IMR-90 (cell line): ENCODE results near the gene EIF4EBP2. TPM values are rescaled to one million over a fixed set of nuclear protein-coding genes. Genes with fewer than 3 reads are reported as not detected.

Experiments used
- ATAC-seq: fragments of 200-7000 bp; cut with Tn5 transposase; 2 replicates; pipeline ENCODE4 v1.9.1; 2020; ENCODE audit warnings: low read depth, mild to moderate bottlenecking, moderate library complexity
- BruUV-seq: library from RNA; stranded (reverse); fragments of 400-500 nt; replicated peaks from 2 replicates; lab custom pipeline; 2021; lab: Mats Ljungman, UMichigan
- CTCF ChIA-PET: fragments of 300-600 bp; formaldehyde crosslinking; extraction: SDS; loops from one replicate; lab custom pipeline; 2021; ENCODE audit warnings: antibody characterized with exemption; lab: Yijun Ruan, JAX
- POLR2A ChIA-PET: fragments of 300-600 bp; sonication (Branson Sonifier 250); formaldehyde crosslinking; loops from one replicate; lab custom pipeline; 2022; ENCODE audit warnings: antibody characterized with exemption; ENCODE audit not compliant: unreplicated experiment; lab: Charles Lee
- DNase-seq: peaks from one replicate; pipeline ENCODE4 v3.0.0; 2013
- H2AFZ ChIP-seq: replicated peaks from 2 replicates; pipeline ENCODE3; 2013; ENCODE audit warnings: low read length, mild to moderate bottlenecking; ENCODE audit not compliant: poor library complexity
- H2AK5ac ChIP-seq: 2 replicates; pipeline ENCODE4 v1.6.1; 2013; ENCODE audit warnings: low read depth, low read length, inconsistent platforms
- H2AK9ac ChIP-seq: replicated peaks from 2 replicates; pipeline ENCODE3; 2013; ENCODE audit warnings: mild to moderate bottlenecking, low read depth, low read length, moderate library complexity; ENCODE audit not compliant: poor library complexity
- H2BK120ac ChIP-seq: 2 replicates; pipeline ENCODE4 v1.6.1; 2013; ENCODE audit warnings: low read depth, low read length, inconsistent platforms
- H2BK15ac ChIP-seq: 3 replicates; pipeline ENCODE4 v1.6.1; 2013; ENCODE audit warnings: low read depth, low read length, inconsistent platforms
- H2BK20ac ChIP-seq: 2 replicates; pipeline ENCODE4 v1.6.1; 2013; ENCODE audit warnings: low read depth, mild to moderate bottlenecking, inconsistent platforms, low read length, moderate library complexity
- H2BK5ac ChIP-seq: 2 replicates; pipeline ENCODE4 v1.6.1; 2013; ENCODE audit warnings: mild to moderate bottlenecking, low read depth, low read length, inconsistent platforms; ENCODE audit not compliant: poor library complexity, severe bottlenecking
- H3K14ac ChIP-seq: replicated peaks from 2 replicates; pipeline ENCODE4 v1.6.1; 2013; ENCODE audit warnings: low read depth, low read length, inconsistent platforms
- H3K18ac ChIP-seq: 2 replicates; pipeline ENCODE4 v1.6.1; 2013; ENCODE audit warnings: low read depth, low read length, control low read depth
- H3K23ac ChIP-seq: 2 replicates; pipeline ENCODE4 v1.6.1; 2013; ENCODE audit warnings: low read depth, low read length, inconsistent platforms
- H3K27ac ChIP-seq: 2 replicates; pipeline ENCODE4 v1.5.1; 2013; ENCODE audit warnings: mild to moderate bottlenecking, control low read depth, low read length; ENCODE audit not compliant: insufficient read depth
- H3K27me3 ChIP-seq: 2 replicates; pipeline ENCODE4 v1.6.1; 2013; ENCODE audit warnings: low read length; ENCODE audit not compliant: control insufficient read depth, insufficient read depth
- H3K36me3 ChIP-seq: 2 replicates; pipeline ENCODE4 v1.6.1; 2013; ENCODE audit warnings: low read length, mixed read lengths; ENCODE audit not compliant: control insufficient read depth, insufficient read depth
- H3K4ac ChIP-seq: 2 replicates; pipeline ENCODE4 v1.6.1; 2013; ENCODE audit warnings: low read depth, low read length, inconsistent platforms
- H3K4me1 ChIP-seq: 2 replicates; pipeline ENCODE4 v1.6.1; 2013; ENCODE audit warnings: low read length, mixed read lengths; ENCODE audit not compliant: control insufficient read depth, insufficient read depth
- H3K4me2 ChIP-seq: 2 replicates; pipeline ENCODE4 v1.6.1; 2013; ENCODE audit warnings: low read depth, mild to moderate bottlenecking, control low read depth, low read length, moderate library complexity
- H3K4me3 ChIP-seq: 2 replicates; pipeline ENCODE4 v1.5.1; 2013; ENCODE audit warnings: low read depth, mild to moderate bottlenecking, control low read depth, low read length, moderate library complexity; ENCODE audit not compliant: insufficient read depth
- H3K56ac ChIP-seq: 2 replicates; pipeline ENCODE4 v1.6.1; 2013; ENCODE audit warnings: low read length, inconsistent platforms; ENCODE audit not compliant: insufficient read depth; ENCODE audit errors: extremely low read depth
- H3K79me1 ChIP-seq, 2 experiments: 2 replicates each; pipeline ENCODE4 v1.6.1; 2013; ENCODE audit warnings: low read length in 2 of 2, inconsistent platforms in 1 of 2, low read depth in 1 of 2
- H3K9ac ChIP-seq: 2 replicates; pipeline ENCODE4 v1.6.1; 2013; ENCODE audit warnings: low read depth, low read length, control low read depth
- H3K9me1 ChIP-seq: 2 replicates; pipeline ENCODE4 v1.6.1; 2013; ENCODE audit warnings: low read length, inconsistent platforms; ENCODE audit not compliant: insufficient read depth
- H3K9me3 ChIP-seq: 2 replicates; pipeline ENCODE4 v1.6.1; 2013; ENCODE audit warnings: low read length; ENCODE audit not compliant: control insufficient read depth, insufficient read depth
- H4K20me1 ChIP-seq: 2 replicates; pipeline ENCODE4 v1.6.1; 2013; ENCODE audit warnings: low read length, inconsistent platforms; ENCODE audit not compliant: insufficient read depth
- H4K5ac ChIP-seq: 2 replicates; pipeline ENCODE4 v1.6.1; 2013; ENCODE audit warnings: mild to moderate bottlenecking, low read depth, low read length, control low read depth
- H4K8ac ChIP-seq, 2 experiments: 2 replicates each; pipeline ENCODE4 v1.6.1; 2013; ENCODE audit warnings: low read depth in 2 of 2, low read length in 2 of 2, control low read depth in 1 of 2, inconsistent platforms in 1 of 2
- H4K91ac ChIP-seq: 2 replicates; pipeline ENCODE4 v1.6.1; 2013; ENCODE audit warnings: low read depth, low read length, inconsistent platforms; ENCODE audit not compliant: insufficient read depth
- BHLHE40 ChIP-seq: fragments of 150-350 bp; IDR thresholded peaks from 2 replicates; pipeline ENCODE4 v1.6.1; 2016; ENCODE audit warnings: mild to moderate bottlenecking, low read depth, low read length
- CEBPB ChIP-seq: IDR thresholded peaks from 2 replicates; pipeline ENCODE4 v1.6.1; 2012; ENCODE audit warnings: low read depth, low read length, improper control_type of control experiment
- CHD1 ChIP-seq: IDR thresholded peaks from 2 replicates; pipeline ENCODE4 v1.6.1; 2012; ENCODE audit warnings: low read depth, low read length, improper control_type of control experiment
- MXI1 ChIP-seq: IDR thresholded peaks from 2 replicates; pipeline ENCODE4 v1.6.1; 2012; ENCODE audit warnings: low read depth, mild to moderate bottlenecking, low read length, moderate library complexity, borderline replicate concordance
- NFE2L2 ChIP-seq: fragments of 150-350 bp; IDR thresholded peaks from 2 replicates; pipeline ENCODE4 v1.6.1; 2016; ENCODE audit warnings: low read depth, mild to moderate bottlenecking, low read length
- POLR2A ChIP-seq: IDR thresholded peaks from 2 replicates; pipeline ENCODE4 v1.6.1; 2012; ENCODE audit warnings: mild to moderate bottlenecking, low read depth, low read length
- RAD21 ChIP-seq: IDR thresholded peaks from 2 replicates; pipeline ENCODE4 v1.6.1; 2012; ENCODE audit warnings: low read length, improper control_type of control experiment
- RCOR1 ChIP-seq: IDR thresholded peaks from 2 replicates; pipeline ENCODE4 v1.6.1; 2012; ENCODE audit warnings: mild to moderate bottlenecking, low read length, improper control_type of control experiment; ENCODE audit not compliant: insufficient replicate concordance
- RFX5 ChIP-seq: IDR thresholded peaks from 2 replicates; pipeline ENCODE4 v1.8.0; 2012; ENCODE audit warnings: low read depth, mild to moderate bottlenecking, low read length, moderate library complexity
- SMC3 ChIP-seq: fragments of 150-350 bp; IDR thresholded peaks from 2 replicates; pipeline ENCODE4 v1.6.1; 2016; ENCODE audit warnings: low read depth, mild to moderate bottlenecking, antibody characterized with exemption, low read length, moderate library complexity
- WGBS, 2 experiments: methylation state at CpG; one replicate each; pipeline versions ENCODE4 v1.1.5 to v1.1.7; 2013; ENCODE audit warnings: missing lambda C conversion rate in 2 of 2; ENCODE audit not compliant: insufficient read length in 1 of 2; ENCODE audit errors: extremely low coverage in 2 of 2; 5-methylcytosine and 5-hydroxymethylcytosine counted together
- dilution Hi-C: fragments of 300-500 bp; cut with HindIII; formaldehyde crosslinking; loops from one replicate; pipeline ENCODE4 v1.14.3; 2018; ENCODE audit warnings: low sequenced_read_pairs; ENCODE audit not compliant: unreplicated experiment
- in situ Hi-C: fragments of 300-500 bp; cut with MboI; formaldehyde crosslinking; loops from 3 replicates; pipeline ENCODE4 v1.14.3; 2019; ENCODE audit warnings: low sequenced_read_pairs, inconsistent platforms, mixed read lengths
- intact Hi-C: fragments of 100-400 bp; cut with micrococcal nuclease; formaldehyde crosslinking; loops from 2 replicates; pipeline ENCODE4 v1.10.0; 2022
- polyA plus RNA-seq, 3 experiments: library from polyadenylated mRNA; depleted of rRNA; stranded (reverse); fragments of >200 nt; gene quantifications; 2 replicates each; pipeline ENCODE4 v1.2.3, GENCODE V29; 2012; ENCODE audit warnings: low replicate concordance in 1 of 3
- total RNA-seq: library from RNA; depleted of rRNA; stranded (reverse); fragments of >200 nt; gene quantifications from 2 replicates; pipeline ENCODE4 v1.2.3, GENCODE V29; 2012
- TF ChIP-seq, protein P1 (sequence below): fragments of 150-350 bp; IDR thresholded peaks from 2 replicates; pipeline ENCODE4 v1.6.1; 2017; ENCODE audit warnings: mild to moderate bottlenecking, antibody characterized with exemption, low read length, low read depth

Gene EIF4EBP2
- total and polyA plus RNA-seq, 2 of the 4 experiments (the other 2 are of a cell fraction), result 13.7 to 15.6 TPM

- no peak overlapping the region for H2BK15ac ChIP-seq
- intact Hi-C loops (no loop called here), in situ Hi-C loops (no loop called here), dilution Hi-C loops (no loop called here)
- H4K91ac ChIP-seq, result no peak overlapping the region
- no peak overlapping the region for H3K4me2 ChIP-seq
- WGBS, 2 experiments, result no CpG with 5 or more reads among the region's 2 CpGs
- no TSS peak for BruUV-seq
- H4K5ac ChIP-seq, result no peak overlapping the region
- DNase-seq, result no peak
- no peak overlapping the region for H2AK9ac ChIP-seq
- no peak for TF ChIP-seq CEBPB
- TF ChIP-seq, protein P1, sequence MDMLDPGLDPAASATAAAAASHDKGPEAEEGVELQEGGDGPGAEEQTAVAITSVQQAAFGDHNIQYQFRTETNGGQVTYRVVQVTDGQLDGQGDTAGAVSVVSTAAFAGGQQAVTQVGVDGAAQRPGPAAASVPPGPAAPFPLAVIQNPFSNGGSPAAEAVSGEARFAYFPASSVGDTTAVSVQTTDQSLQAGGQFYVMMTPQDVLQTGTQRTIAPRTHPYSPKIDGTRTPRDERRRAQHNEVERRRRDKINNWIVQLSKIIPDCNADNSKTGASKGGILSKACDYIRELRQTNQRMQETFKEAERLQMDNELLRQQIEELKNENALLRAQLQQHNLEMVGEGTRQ, result no peak
- TF ChIP-seq POLR2A, result no peak
- no peak for TF ChIP-seq RAD21
- no peak for TF ChIP-seq BHLHE40
- no peak for TF ChIP-seq NFE2L2
- TF ChIP-seq SMC3, result no peak
- TF ChIP-seq RFX5, result no peak
- TF ChIP-seq RCOR1, result no peak
- no peak for TF ChIP-seq MXI1
- TF ChIP-seq CHD1, result no peak
- H3K79me1 ChIP-seq, result no peaks in the 10 kb centered on the region
- H3K27me3 ChIP-seq, result peaks cover 74% of the 10 kb centered on the region
- no peaks in the 10 kb centered on the region for H3K9me1 ChIP-seq
- H3K9me3 ChIP-seq, result no peaks in the 10 kb centered on the region
- ATAC-seq, result no peak
- no peak overlapping the region for H3K56ac ChIP-seq
- H2BK20ac ChIP-seq, result no peak overlapping the region
- H3K9ac ChIP-seq, result no peak overlapping the region
- H4K20me1 ChIP-seq, result no peaks in the 10 kb centered on the region
- H2BK5ac ChIP-seq, result no peak overlapping the region
- no peak overlapping the region for H3K14ac ChIP-seq
- no peak overlapping the region for H2AK5ac ChIP-seq
- no peaks in the 10 kb centered on the region for H3K4me1 ChIP-seq
- no peak overlapping the region for H3K4ac ChIP-seq
- no peak overlapping the region for H3K4me3 ChIP-seq
- H3K27ac ChIP-seq, result no peak overlapping the region
- no peak overlapping the region for H3K18ac ChIP-seq
- CTCF ChIA-PET, result no interaction called here
- H2BK120ac ChIP-seq, result no peak overlapping the region
- no peak overlapping the region for H4K8ac ChIP-seq
- H3K23ac ChIP-seq, result no peak overlapping the region
- no peaks in the 10 kb centered on the region for H3K36me3 ChIP-seq
- H2AFZ ChIP-seq, result no peak overlapping the region
- POLR2A ChIA-PET, result no interaction called here
Observed at GRCh38 chr10:70474780-70475179, 70.8 kb downstream of the EIF4EBP2 start.
